ENCODE results near the gene ADAM19. TPM values are rescaled to one million over a fixed set of nuclear protein-coding genes. Genes with fewer than 3 reads are reported as not detected.

Gene ADAM19
- polyA plus RNA-seq, 2 donors = 2.1 to 2.3 TPM

- H3K9me3 ChIP-seq (ENCODE audit: control insufficient read depth in 2 of 2, insufficient read depth in 1 of 2, low read depth in 1 of 2, low read length in 1 of 2) = no peaks in the 10 kb centered on the region
- 80 to 87% methylated on average over 5 of the region's 5 CpGs for WGBS, 2 donors
- H3K27ac ChIP-seq (ENCODE audit: low read depth in 2 of 2, low read length in 1 of 2) = peak overlapping the region in 1 of 2 donors; percentile 78
- H3K4me3 ChIP-seq (ENCODE audit: low read depth in 1 of 2, low read length in 2 of 2) = no peak overlapping the region
- H3K27me3 ChIP-seq (ENCODE audit: control insufficient read depth in 1 of 2, insufficient read depth in 2 of 2, low read length in 2 of 2) = no peaks in the 10 kb centered on the region
- peaks cover 0 to 6% of the 10 kb centered on the region in 2 donors for H3K4me1 ChIP-seq (ENCODE audit: control insufficient read depth in 2 of 2, insufficient read depth in 2 of 2, low read length in 1 of 2)
- H3K36me3 ChIP-seq (ENCODE audit: control insufficient read depth in 2 of 2, insufficient read depth in 2 of 2, low read length in 1 of 2) = no peaks in the 10 kb centered on the region
Measured at GRCh38 chr5:157510682-157511081, 64.9 kb downstream of the ADAM19 start.

GRCh38 chr5:157509587-157509986 lies 66.0 kb downstream of the ADAM19 start:
- Histone ChIP-seq H3K27me3 (ENCODE audit: control insufficient read depth in 1 of 2, insufficient read depth in 2 of 2, low read length in 2 of 2) (no peaks in the 10 kb centered on the region), H3K9me3 (ENCODE audit: control insufficient read depth in 2 of 2, insufficient read depth in 1 of 2, low read depth in 1 of 2, low read length in 1 of 2) (no peaks in the 10 kb centered on the region), H3K27ac (ENCODE audit: low read depth in 2 of 2, low read length in 1 of 2) (no peak overlapping the region), H3K4me3 (ENCODE audit: low read depth in 1 of 2, low read length in 2 of 2) (no peak overlapping the region), H3K4me1 (ENCODE audit: control insufficient read depth in 2 of 2, insufficient read depth in 2 of 2, low read length in 1 of 2) (peaks cover 0 to 8% of the 10 kb centered on the region in 2 donors), H3K36me3 (ENCODE audit: control insufficient read depth in 2 of 2, insufficient read depth in 2 of 2, low read length in 1 of 2) (no peaks in the 10 kb centered on the region)

- Histone ChIP-seq H3K36me3 (ENCODE audit: control insufficient read depth in 2 of 2, insufficient read depth in 2 of 2, low read length in 1 of 2) (no peaks in the 10 kb centered on the region), H3K4me3 (ENCODE audit: low read depth in 1 of 2, low read length in 2 of 2) (no peak overlapping the region), H3K27me3 (ENCODE audit: control insufficient read depth in 1 of 2, insufficient read depth in 2 of 2, low read length in 2 of 2) (no peaks in the 10 kb centered on the region), H3K9me3 (ENCODE audit: control insufficient read depth in 2 of 2, insufficient read depth in 1 of 2, low read depth in 1 of 2, low read length in 1 of 2) (no peaks in the 10 kb centered on the region), H3K4me1 (ENCODE audit: control insufficient read depth in 2 of 2, insufficient read depth in 2 of 2, low read length in 1 of 2) (peaks cover 0 to 8% of the 10 kb centered on the region in 2 donors), H3K27ac (ENCODE audit: low read depth in 2 of 2, low read length in 1 of 2) (no peak overlapping the region)
- WGBS, 2 donors = 94 to 95% methylated on average over 9 of the region's 9 CpGs
Measured at GRCh38 chr5:157509093-157509492, 66.5 kb downstream of the ADAM19 start.

GRCh38 chr5:157506981-157507780 lies 68.4 kb downstream of the ADAM19 start:
- Histone ChIP-seq H3K9me3 (ENCODE audit: control insufficient read depth in 2 of 2, insufficient read depth in 1 of 2, low read depth in 1 of 2, low read length in 1 of 2) (no peaks in the 10 kb centered on the region), H3K27me3 (ENCODE audit: control insufficient read depth in 1 of 2, insufficient read depth in 2 of 2, low read length in 2 of 2) (no peaks in the 10 kb centered on the region), H3K4me3 (ENCODE audit: low read depth in 1 of 2, low read length in 2 of 2) (no peak overlapping the region), H3K36me3 (ENCODE audit: control insufficient read depth in 2 of 2, insufficient read depth in 2 of 2, low read length in 1 of 2) (no peaks in the 10 kb centered on the region), H3K27ac (ENCODE audit: low read depth in 2 of 2, low read length in 1 of 2) (no peak overlapping the region), H3K4me1 (ENCODE audit: control insufficient read depth in 2 of 2, insufficient read depth in 2 of 2, low read length in 1 of 2) (peaks cover 0 to 8% of the 10 kb centered on the region in 2 donors)
- 74 to 79% methylated on average over 14 of the region's 14 CpGs for WGBS, 2 donors

GRCh38 chr5:157506066-157506590 lies 69.4 kb downstream of the ADAM19 start:
- no peak overlapping the region for H3K4me3 ChIP-seq (ENCODE audit: low read depth in 1 of 2, low read length in 2 of 2)
- 74 to 77% methylated on average over 3 of the region's 3 CpGs for WGBS, 2 donors
- H3K36me3 ChIP-seq (ENCODE audit: control insufficient read depth in 2 of 2, insufficient read depth in 2 of 2, low read length in 1 of 2) = peaks cover 0 to under 1% of the 10 kb centered on the region in 2 donors
- peaks cover 0 to 8% of the 10 kb centered on the region in 2 donors for H3K4me1 ChIP-seq (ENCODE audit: control insufficient read depth in 2 of 2, insufficient read depth in 2 of 2, low read length in 1 of 2)
- H3K27ac ChIP-seq (ENCODE audit: low read depth in 2 of 2, low read length in 1 of 2) = no peak overlapping the region
- H3K27me3 ChIP-seq (ENCODE audit: control insufficient read depth in 1 of 2, insufficient read depth in 2 of 2, low read length in 2 of 2) = no peaks in the 10 kb centered on the region
- H3K9me3 ChIP-seq (ENCODE audit: control insufficient read depth in 2 of 2, insufficient read depth in 1 of 2, low read depth in 1 of 2, low read length in 1 of 2) = no peaks in the 10 kb centered on the region

GRCh38 chr5:157505496-157505895 lies 70.1 kb downstream of the ADAM19 start:
- Histone ChIP-seq H3K4me1 (ENCODE audit: control insufficient read depth in 2 of 2, insufficient read depth in 2 of 2, low read length in 1 of 2) (peaks cover 0 to 8% of the 10 kb centered on the region in 2 donors), H3K36me3 (ENCODE audit: control insufficient read depth in 2 of 2, insufficient read depth in 2 of 2, low read length in 1 of 2) (peaks cover 0 to 2% of the 10 kb centered on the region in 2 donors), H3K4me3 (ENCODE audit: low read depth in 1 of 2, low read length in 2 of 2) (no peak overlapping the region), H3K9me3 (ENCODE audit: control insufficient read depth in 2 of 2, insufficient read depth in 1 of 2, low read depth in 1 of 2, low read length in 1 of 2) (no peaks in the 10 kb centered on the region), H3K27ac (ENCODE audit: low read depth in 2 of 2, low read length in 1 of 2) (no peak overlapping the region), H3K27me3 (ENCODE audit: control insufficient read depth in 1 of 2, insufficient read depth in 2 of 2, low read length in 2 of 2) (no peaks in the 10 kb centered on the region)
- 96 to 97% methylated on average over 6 of the region's 6 CpGs for WGBS, 2 donors

GRCh38 chr5:157504053-157504452 lies 71.5 kb downstream of the ADAM19 start:
- Histone ChIP-seq H3K4me1 (ENCODE audit: control insufficient read depth in 2 of 2, insufficient read depth in 2 of 2, low read length in 1 of 2) (peaks cover 0 to 10% of the 10 kb centered on the region in 2 donors), H3K9me3 (ENCODE audit: control insufficient read depth in 2 of 2, insufficient read depth in 1 of 2, low read depth in 1 of 2, low read length in 1 of 2) (no peaks in the 10 kb centered on the region)
- 81 to 88% methylated on average over 8 of the region's 8 CpGs for WGBS, 2 donors

GRCh38 chr5:157502143-157502647 lies 73.4 kb downstream of the ADAM19 start:
- H3K36me3 ChIP-seq (ENCODE audit: control insufficient read depth in 2 of 2, insufficient read depth in 2 of 2, low read length in 1 of 2) = peaks cover 0 to 2% of the 10 kb centered on the region in 2 donors
- 73 to 78% methylated on average over 8 of the region's 8 CpGs for WGBS, 2 donors
- H3K27ac ChIP-seq (ENCODE audit: low read depth in 2 of 2, low read length in 1 of 2) = no peak overlapping the region
- H3K4me3 ChIP-seq (ENCODE audit: low read depth in 1 of 2, low read length in 2 of 2) = no peak overlapping the region
- H3K27me3 ChIP-seq (ENCODE audit: control insufficient read depth in 1 of 2, insufficient read depth in 2 of 2, low read length in 2 of 2) = no peaks in the 10 kb centered on the region
- peaks cover 0 to 8% of the 10 kb centered on the region in 2 donors for H3K4me1 ChIP-seq (ENCODE audit: control insufficient read depth in 2 of 2, insufficient read depth in 2 of 2, low read length in 1 of 2)
- no peaks in the 10 kb centered on the region for H3K9me3 ChIP-seq (ENCODE audit: control insufficient read depth in 2 of 2, insufficient read depth in 1 of 2, low read depth in 1 of 2, low read length in 1 of 2)

More at GRCh38 chr5:157504053-157504452, 71.5 kb downstream of the ADAM19 start:
- Histone ChIP-seq H3K27me3 (ENCODE audit: control insufficient read depth in 1 of 2, insufficient read depth in 2 of 2, low read length in 2 of 2) (no peaks in the 10 kb centered on the region), H3K27ac (ENCODE audit: low read depth in 2 of 2, low read length in 1 of 2) (no peak overlapping the region), H3K36me3 (ENCODE audit: control insufficient read depth in 2 of 2, insufficient read depth in 2 of 2, low read length in 1 of 2) (peaks cover 0 to 2% of the 10 kb centered on the region in 2 donors), H3K4me3 (ENCODE audit: low read depth in 1 of 2, low read length in 2 of 2) (no peak overlapping the region)

GRCh38 chr5:157497875-157498611 lies 77.5 kb downstream of the ADAM19 start:
- peaks cover 0 to 2% of the 10 kb centered on the region in 2 donors for H3K4me1 ChIP-seq (ENCODE audit: control insufficient read depth in 2 of 2, insufficient read depth in 2 of 2, low read length in 1 of 2)
- no peaks in the 10 kb centered on the region for H3K9me3 ChIP-seq (ENCODE audit: control insufficient read depth in 2 of 2, insufficient read depth in 1 of 2, low read depth in 1 of 2, low read length in 1 of 2)
- H3K27ac ChIP-seq (ENCODE audit: low read depth in 2 of 2, low read length in 1 of 2) = no peak overlapping the region
- H3K4me3 ChIP-seq (ENCODE audit: low read depth in 1 of 2, low read length in 2 of 2) = no peak overlapping the region
- 66 to 78% methylated on average over 10 of the region's 10 CpGs for WGBS, 2 donors
- no peaks in the 10 kb centered on the region for H3K27me3 ChIP-seq (ENCODE audit: control insufficient read depth in 1 of 2, insufficient read depth in 2 of 2, low read length in 2 of 2)
- peaks cover 2 to 6% of the 10 kb centered on the region in 2 donors for H3K36me3 ChIP-seq (ENCODE audit: control insufficient read depth in 2 of 2, insufficient read depth in 2 of 2, low read length in 1 of 2)

All from esophagus (tissue), 2 donors.